ENCODE data around the gene MT4. TPM values are rescaled to one million over a fixed set of nuclear protein-coding genes. Genes with fewer than 3 reads are reported as not detected.

Gene MT4
- total RNA-seq (not detected), polyA plus RNA-seq (not detected)
- long read RNA-seq, donor 1 = 0 reads
- long read RNA-seq, donor 2 = 0 reads

DNA sequence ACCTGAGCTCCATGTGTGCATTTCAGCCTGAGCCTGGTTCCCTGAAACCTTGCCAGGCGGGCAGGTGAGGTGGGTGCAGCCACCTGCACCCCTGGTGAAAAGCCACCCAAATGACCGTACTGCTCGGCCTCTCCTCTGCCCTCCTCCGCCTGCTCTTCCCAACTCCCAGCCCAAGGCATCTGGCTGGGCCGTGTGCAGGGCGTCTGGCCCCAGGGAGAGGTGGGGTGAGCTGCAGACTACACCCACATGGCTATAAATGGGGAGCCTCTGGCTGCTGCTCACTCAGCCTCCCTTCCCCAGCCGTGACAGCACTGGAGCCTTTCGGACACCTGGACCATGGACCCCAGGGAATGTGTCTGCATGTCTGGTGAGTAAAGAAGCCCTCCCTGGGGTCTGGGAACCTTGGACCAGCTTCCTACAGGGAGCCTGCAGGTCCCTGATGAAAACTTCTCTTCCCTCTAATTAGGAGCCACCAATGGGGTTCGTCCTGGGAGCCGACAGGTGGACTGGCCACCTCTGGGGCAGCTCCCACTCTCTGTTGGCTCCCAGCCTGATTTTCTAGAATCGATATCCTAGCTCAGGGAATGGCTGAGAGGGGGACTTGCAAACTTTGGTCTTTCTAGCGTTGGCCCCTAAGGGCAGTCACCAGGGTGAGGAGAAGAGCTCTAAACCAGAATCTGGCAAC, at the start of gene MT4:
MT4 (plus strand) TSS at position 281 of the 685 bp plus-strand sequence; CDS start at position 337, 56 bp downstream.
- H3K27ac ChIP-seq (ENCODE audit: low read depth in 1 of 2, low read length in 2 of 2) = no peak within 1 kb of the TSS
- WGBS, 2 donors = 68 to 74% methylated on average over 12 of the region's 12 CpGs
- H3K27me3 ChIP-seq (ENCODE audit: control insufficient read depth in 1 of 2, insufficient read depth in 2 of 2, low read length in 1 of 2) = no peaks in the 10 kb centered on the region
- H3K9me3 ChIP-seq (ENCODE audit: control insufficient read depth, low read length) = no peaks in the 10 kb centered on the region
- no peaks in the 10 kb centered on the region for H3K4me1 ChIP-seq (ENCODE audit: control insufficient read depth in 1 of 2, insufficient read depth in 2 of 2, low read length in 2 of 2)
- DNase-seq = peak in 1 of 2 donors; percentile 37
- intact Hi-C loops (cut with DNase I) = no loop called here
- no peak within 1 kb of the TSS for H3K4me3 ChIP-seq (ENCODE audit: low read length in 2 of 2)
- no peaks in the 10 kb centered on the region for H3K36me3 ChIP-seq (ENCODE audit: control insufficient read depth in 1 of 2, insufficient read depth in 2 of 2, low read length in 1 of 2)
- ATAC-seq (ENCODE audit: low FRiP score) = no peak

DNA sequence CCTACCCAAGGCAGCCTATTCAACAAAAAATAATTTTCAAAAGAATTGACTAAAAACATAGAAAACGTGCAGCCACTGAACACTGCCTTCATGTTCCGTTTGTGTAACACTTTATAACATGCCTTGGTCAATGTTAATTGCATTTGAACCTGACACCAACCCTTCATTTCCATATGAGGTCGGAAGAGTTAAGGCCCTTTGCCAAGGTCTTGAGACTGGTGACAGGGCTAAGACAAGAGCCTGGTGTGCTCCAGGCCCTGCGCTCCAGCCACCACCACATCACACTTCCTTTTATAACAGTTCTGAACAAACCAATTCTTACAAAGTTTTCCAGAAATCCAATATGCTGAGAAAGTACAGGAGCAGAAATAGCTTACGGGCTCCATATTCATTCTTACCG, 49.2 kb upstream of the MT4 start:
- ATAC-seq (ENCODE audit: low FRiP score) = no peak
- intact Hi-C loops (cut with DNase I) = loop anchor here in 1 of 2 donors (5.0 to 10.0 kb wide), 2 partner anchors 89 to 187 kb away; partner anchors contain the start of gene MT2A
- H3K4me1 ChIP-seq (ENCODE audit: control insufficient read depth in 1 of 2, insufficient read depth in 2 of 2, low read length in 2 of 2) = peaks cover 3% of the 10 kb centered on the region in 2 donors

DNA sequence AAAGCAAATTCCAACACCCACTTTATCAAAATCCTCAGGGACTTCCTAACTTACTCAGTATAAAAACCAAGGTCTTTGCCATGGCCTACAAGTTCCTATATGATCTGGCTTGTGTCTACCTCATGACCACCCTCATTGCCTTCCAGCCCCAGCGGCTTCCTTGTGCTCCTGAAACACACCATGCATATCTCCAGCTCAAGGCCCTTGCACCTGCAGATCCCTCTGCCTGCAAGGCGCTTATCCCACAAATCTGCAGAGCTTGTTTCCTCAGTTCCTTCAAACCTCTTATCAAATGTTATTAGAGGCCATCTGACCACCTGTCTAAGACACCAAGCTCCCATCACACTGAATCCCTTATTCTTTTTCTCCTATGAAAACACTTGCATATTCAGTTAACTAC, 47.7 kb upstream of the MT4 start:
- H3K36me3 ChIP-seq (ENCODE audit: control insufficient read depth in 1 of 2, insufficient read depth in 2 of 2, low read length in 1 of 2) = no peaks in the 10 kb centered on the region
- DNase-seq = no peak
- no peaks in the 10 kb centered on the region for H3K9me3 ChIP-seq (ENCODE audit: control insufficient read depth, low read length)
- intact Hi-C loops (cut with DNase I) = loop anchor here in 1 of 2 donors (5.0 to 10.0 kb wide), 2 partner anchors 88 to 185 kb away; partner anchors contain the start of gene MT2A
- no peaks in the 10 kb centered on the region for H3K27me3 ChIP-seq (ENCODE audit: control insufficient read depth in 1 of 2, insufficient read depth in 2 of 2, low read length in 1 of 2)
- 86 to 89% methylated on average over 2 of the region's 2 CpGs for WGBS, 2 donors
- ATAC-seq (ENCODE audit: low FRiP score) = no peak
- peak overlapping the region in 1 of 2 donors; percentile 12 for H3K27ac ChIP-seq (ENCODE audit: low read depth in 1 of 2, low read length in 2 of 2)
- peaks cover 3% of the 10 kb centered on the region in 2 donors for H3K4me1 ChIP-seq (ENCODE audit: control insufficient read depth in 1 of 2, insufficient read depth in 2 of 2, low read length in 2 of 2)
- H3K4me3 ChIP-seq (ENCODE audit: low read length in 2 of 2) = no peak overlapping the region

More for the DNA sequence above, 49.2 kb upstream of the MT4 start:
- Histone ChIP-seq H3K36me3 (ENCODE audit: control insufficient read depth in 1 of 2, insufficient read depth in 2 of 2, low read length in 1 of 2) (no peaks in the 10 kb centered on the region), H3K27me3 (ENCODE audit: control insufficient read depth in 1 of 2, insufficient read depth in 2 of 2, low read length in 1 of 2) (no peaks in the 10 kb centered on the region), H3K27ac (ENCODE audit: low read depth in 1 of 2, low read length in 2 of 2) (no peak overlapping the region), H3K4me3 (ENCODE audit: low read length in 2 of 2) (no peak overlapping the region), H3K9me3 (ENCODE audit: control insufficient read depth, low read length) (no peaks in the 10 kb centered on the region)
- DNase-seq = no peak
- 48 to 51% methylated on average over 6 of the region's 6 CpGs for WGBS, 2 donors

- ATAC-seq (ENCODE audit: low FRiP score) (no peak), DNase-seq (no peak)
- Histone ChIP-seq H3K4me3 (ENCODE audit: low read length in 2 of 2) (no peak overlapping the region), H3K36me3 (ENCODE audit: control insufficient read depth in 1 of 2, insufficient read depth in 2 of 2, low read length in 1 of 2) (no peaks in the 10 kb centered on the region), H3K4me1 (ENCODE audit: control insufficient read depth in 1 of 2, insufficient read depth in 2 of 2, low read length in 2 of 2) (peaks cover 3% of the 10 kb centered on the region in 2 donors), H3K27me3 (ENCODE audit: control insufficient read depth in 1 of 2, insufficient read depth in 2 of 2, low read length in 1 of 2) (no peaks in the 10 kb centered on the region), H3K9me3 (ENCODE audit: control insufficient read depth, low read length) (no peaks in the 10 kb centered on the region), H3K27ac (ENCODE audit: low read depth in 1 of 2, low read length in 2 of 2) (no peak overlapping the region)
- 13 to 16% methylated on average over 7 of the region's 7 CpGs for WGBS, 2 donors
- intact Hi-C loops (cut with DNase I) = loop anchor here in 1 of 2 donors (5.0 to 10.0 kb wide), 2 partner anchors 86 to 184 kb away; partner anchors contain the start of gene MT2A
Measured at GRCh38 chr16:56518425-56518824, 46.4 kb upstream of the MT4 start.

DNA sequence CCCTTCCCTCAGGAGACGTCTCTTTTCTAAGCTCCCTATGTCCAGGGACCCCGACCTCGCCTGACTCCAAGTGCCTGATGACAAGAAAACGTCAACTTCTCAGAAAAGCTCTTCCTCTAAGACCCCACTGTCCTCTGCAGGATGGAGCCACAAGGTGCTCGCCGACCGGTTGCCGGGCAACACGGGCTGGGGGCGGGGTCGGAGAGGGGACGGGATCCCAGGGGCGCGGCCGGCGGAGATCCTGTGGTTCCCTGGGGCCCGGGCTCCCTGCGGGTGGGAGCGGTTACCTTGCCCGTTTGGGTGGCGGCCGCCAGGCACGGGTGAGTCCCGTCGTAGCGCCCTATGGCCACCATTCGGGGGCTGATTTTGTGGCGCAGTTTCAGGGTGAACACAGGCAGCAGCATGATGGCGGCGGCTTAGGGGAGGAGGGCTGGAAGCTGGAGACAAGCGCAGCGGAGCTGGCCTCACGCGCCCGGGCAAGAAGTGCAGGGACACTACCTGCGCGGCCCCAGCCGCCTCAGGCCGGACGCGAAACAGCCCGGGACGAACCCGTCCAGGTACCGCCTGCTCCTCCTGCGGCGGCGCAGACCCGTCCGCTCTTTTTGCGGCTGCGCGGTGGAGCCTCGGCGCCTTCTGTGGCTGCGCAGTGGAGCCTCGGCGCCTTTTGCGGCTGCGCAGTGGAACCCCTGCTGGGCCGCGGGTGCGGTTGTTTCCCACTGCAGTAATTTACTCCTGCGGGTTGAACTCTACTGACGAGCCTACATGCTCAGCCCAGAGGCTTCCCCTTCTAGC, 45.2 kb upstream of the MT4 start, which contains the start of gene BBS2:
BBS2 (minus strand) TSS at position 566 of the 792 bp plus-strand sequence; CDS start at position 404, 162 bp downstream.
- H3K4me1 ChIP-seq (ENCODE audit: control insufficient read depth in 1 of 2, insufficient read depth in 2 of 2, low read length in 2 of 2) = peaks cover 3% of the 10 kb centered on the region in 2 donors
- ATAC-seq (ENCODE audit: low FRiP score) = peak; percentile 95
- H3K9me3 ChIP-seq (ENCODE audit: control insufficient read depth, low read length) = no peaks in the 10 kb centered on the region
- peak; percentile 94 to 96 for DNase-seq
- WGBS, 2 donors = 0% methylated on average over 65 of the region's 65 CpGs
- peak within 1 kb of the TSS; percentile 61 to 94 for H3K4me3 ChIP-seq (ENCODE audit: low read length in 2 of 2)
- no peaks in the 10 kb centered on the region for H3K36me3 ChIP-seq (ENCODE audit: control insufficient read depth in 1 of 2, insufficient read depth in 2 of 2, low read length in 1 of 2)
- no peaks in the 10 kb centered on the region for H3K27me3 ChIP-seq (ENCODE audit: control insufficient read depth in 1 of 2, insufficient read depth in 2 of 2, low read length in 1 of 2)
- peak within 1 kb of the TSS in 1 of 2 donors; percentile 64 for H3K27ac ChIP-seq (ENCODE audit: low read depth in 1 of 2, low read length in 2 of 2)
- intact Hi-C loops (cut with DNase I) = loop anchor here in 1 of 2 donors (5.0 to 10.0 kb wide), 2 partner anchors 85 to 183 kb away; partner anchors contain the start of gene MT2A

DNA sequence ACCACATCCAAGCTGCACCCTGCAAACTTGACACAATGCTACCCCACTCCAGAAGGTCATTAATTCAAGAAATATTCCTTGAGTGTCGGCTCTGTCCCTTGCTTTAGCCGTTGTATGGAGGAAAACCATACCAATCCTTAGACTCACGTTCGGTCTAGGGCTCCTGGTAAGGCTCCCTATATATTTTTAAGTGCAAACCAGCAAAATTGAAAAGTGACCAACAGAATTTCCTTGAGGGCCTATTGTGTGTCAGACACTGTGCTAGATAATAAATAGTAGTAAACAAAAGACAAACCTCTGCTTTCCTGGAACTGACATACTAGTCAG, 44.7 kb upstream of the MT4 start:
- Histone ChIP-seq H3K27me3 (ENCODE audit: control insufficient read depth in 1 of 2, insufficient read depth in 2 of 2, low read length in 1 of 2) (no peaks in the 10 kb centered on the region), H3K36me3 (ENCODE audit: control insufficient read depth in 1 of 2, insufficient read depth in 2 of 2, low read length in 1 of 2) (no peaks in the 10 kb centered on the region), H3K4me3 (ENCODE audit: low read length in 2 of 2) (peak overlapping the region in 1 of 2 donors; percentile 61), H3K27ac (ENCODE audit: low read depth in 1 of 2, low read length in 2 of 2) (peak overlapping the region in 1 of 2 donors; percentile 31), H3K9me3 (ENCODE audit: control insufficient read depth, low read length) (no peaks in the 10 kb centered on the region), H3K4me1 (ENCODE audit: control insufficient read depth in 1 of 2, insufficient read depth in 2 of 2, low read length in 2 of 2) (peaks cover 3% of the 10 kb centered on the region in 2 donors)
- DNase-seq (no peak), ATAC-seq (ENCODE audit: low FRiP score) (no peak)
- 6 to 11% methylated on average over 4 of the region's 4 CpGs for WGBS, 2 donors
- intact Hi-C loops (cut with DNase I) = no loop called here

GRCh38 chr16:56525236-56525635, 39.6 kb upstream of the MT4 start:
- ATAC-seq (ENCODE audit: low FRiP score) (no peak), DNase-seq (no peak)
- intact Hi-C loops (cut with DNase I) = no loop called here
- no peaks in the 10 kb centered on the region for H3K36me3 ChIP-seq (ENCODE audit: control insufficient read depth in 1 of 2, insufficient read depth in 2 of 2, low read length in 1 of 2)
- no peak overlapping the region for H3K4me3 ChIP-seq (ENCODE audit: low read length in 2 of 2)
- H3K9me3 ChIP-seq (ENCODE audit: control insufficient read depth, low read length) = no peaks in the 10 kb centered on the region
- H3K27ac ChIP-seq (ENCODE audit: low read depth in 1 of 2, low read length in 2 of 2) = no peak overlapping the region
- H3K27me3 ChIP-seq (ENCODE audit: control insufficient read depth in 1 of 2, insufficient read depth in 2 of 2, low read length in 1 of 2) = no peaks in the 10 kb centered on the region
- H3K4me1 ChIP-seq (ENCODE audit: control insufficient read depth in 1 of 2, insufficient read depth in 2 of 2, low read length in 2 of 2) = no peaks in the 10 kb centered on the region
- WGBS, 2 donors = 54 to 55% methylated on average over 9 of the region's 9 CpGs

GRCh38 chr16:56530872-56531271, 34.0 kb upstream of the MT4 start:
- no peak for DNase-seq

More at GRCh38 chr16:56530872-56531271, 34.0 kb upstream of the MT4 start:
- intact Hi-C loops (cut with DNase I) = no loop called here
- H3K4me3 ChIP-seq (ENCODE audit: low read length in 2 of 2) = no peak overlapping the region
- no peak for ATAC-seq (ENCODE audit: low FRiP score)
- H3K4me1 ChIP-seq (ENCODE audit: control insufficient read depth in 1 of 2, insufficient read depth in 2 of 2, low read length in 2 of 2) = no peaks in the 10 kb centered on the region
- H3K27ac ChIP-seq (ENCODE audit: low read depth in 1 of 2, low read length in 2 of 2) = no peak overlapping the region
- 82 to 89% methylated on average over 1 of the region's 1 CpG for WGBS, 2 donors
- peaks cover 1% of the 10 kb centered on the region for H3K9me3 ChIP-seq (ENCODE audit: control insufficient read depth, low read length)
- no peaks in the 10 kb centered on the region for H3K27me3 ChIP-seq (ENCODE audit: control insufficient read depth in 1 of 2, insufficient read depth in 2 of 2, low read length in 1 of 2)
- H3K36me3 ChIP-seq (ENCODE audit: control insufficient read depth in 1 of 2, insufficient read depth in 2 of 2, low read length in 1 of 2) = no peaks in the 10 kb centered on the region

Measured in aorta (tissue), 5 donors.